Ureter (tissue), 1 donor: Measurements from ENCODE around the gene NPTX2. TPM values are rescaled to one million over a fixed set of nuclear protein-coding genes. Genes with fewer than 3 reads are reported as not detected.

Experiments used
- DNase-seq: peaks from one replicate; pipeline ENCODE4 v3.0.0-alpha.2; 2020; ENCODE audit warnings: low spot score
- total RNA-seq: library from RNA; stranded (reverse); gene quantifications from one replicate; pipeline ENCODE4 v1.2.4, GENCODE V29; 2023
- donor health status: DM: yes; HTN: yes; CAD: no.

The NPTX2 gene
- total RNA-seq, 1 donor from 2014 or later: 12.5 TPM

DNA sequence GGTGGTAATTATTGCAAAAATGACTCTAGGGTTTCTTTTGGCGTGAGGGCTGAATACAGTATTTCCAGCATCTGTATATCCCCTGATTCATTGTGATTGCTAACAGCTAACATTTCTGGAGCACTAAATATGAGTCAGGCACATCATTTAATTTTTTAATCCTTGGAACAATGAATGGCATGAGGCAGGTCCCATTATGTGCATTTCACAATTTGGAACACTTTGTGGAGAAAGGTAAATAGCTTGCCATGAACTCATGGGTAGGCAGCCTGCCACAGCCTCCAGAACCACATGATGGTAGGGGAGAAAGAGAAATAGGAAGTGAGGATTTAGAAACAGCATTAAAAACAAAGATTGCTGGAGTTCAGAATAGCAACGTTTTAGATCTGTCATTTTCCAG, 1.7 kb downstream of the NPTX2 start:
- DNase-seq: no peak

DNA sequence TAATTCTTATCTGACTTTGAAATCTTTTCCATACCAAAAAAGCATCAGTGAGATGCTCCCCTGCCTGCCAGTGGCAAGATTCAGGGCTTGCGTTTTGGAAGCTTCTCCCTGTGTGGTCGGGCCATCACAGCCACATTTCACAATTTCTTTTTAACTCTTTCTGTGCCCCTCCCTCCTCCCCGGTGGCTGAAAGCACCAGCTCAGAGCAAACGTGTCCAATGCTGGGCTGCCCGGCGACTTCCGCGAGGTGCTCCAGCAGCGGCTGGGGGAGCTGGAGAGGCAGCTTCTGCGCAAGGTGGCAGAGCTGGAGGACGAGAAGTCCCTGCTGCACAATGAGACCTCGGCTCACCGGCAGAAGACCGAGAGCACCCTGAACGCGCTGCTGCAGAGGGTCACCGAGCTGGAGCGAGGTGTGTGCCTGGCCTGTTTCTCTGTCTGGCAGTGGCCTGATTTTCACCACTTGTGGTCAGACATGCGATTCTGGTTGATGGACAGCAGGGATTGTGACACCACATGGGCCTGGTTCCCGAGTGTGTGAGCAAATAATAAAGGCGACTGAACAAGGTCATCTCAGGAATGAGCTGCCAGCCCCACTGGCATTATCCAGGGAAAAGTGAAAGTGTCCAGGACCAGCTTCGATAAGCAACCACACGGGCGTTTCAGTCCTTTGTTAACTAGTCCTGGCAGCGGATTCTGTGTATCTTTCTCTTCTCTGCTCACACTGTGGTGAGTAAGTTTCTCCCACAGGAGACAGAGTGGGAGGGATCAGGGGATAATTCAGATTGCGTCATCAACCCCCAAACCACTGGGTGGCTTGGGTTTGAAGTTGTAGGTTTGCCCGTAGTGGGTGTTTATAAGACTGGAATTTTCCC, 2.6 kb downstream of the NPTX2 start:
- no peak for DNase-seq

DNA sequence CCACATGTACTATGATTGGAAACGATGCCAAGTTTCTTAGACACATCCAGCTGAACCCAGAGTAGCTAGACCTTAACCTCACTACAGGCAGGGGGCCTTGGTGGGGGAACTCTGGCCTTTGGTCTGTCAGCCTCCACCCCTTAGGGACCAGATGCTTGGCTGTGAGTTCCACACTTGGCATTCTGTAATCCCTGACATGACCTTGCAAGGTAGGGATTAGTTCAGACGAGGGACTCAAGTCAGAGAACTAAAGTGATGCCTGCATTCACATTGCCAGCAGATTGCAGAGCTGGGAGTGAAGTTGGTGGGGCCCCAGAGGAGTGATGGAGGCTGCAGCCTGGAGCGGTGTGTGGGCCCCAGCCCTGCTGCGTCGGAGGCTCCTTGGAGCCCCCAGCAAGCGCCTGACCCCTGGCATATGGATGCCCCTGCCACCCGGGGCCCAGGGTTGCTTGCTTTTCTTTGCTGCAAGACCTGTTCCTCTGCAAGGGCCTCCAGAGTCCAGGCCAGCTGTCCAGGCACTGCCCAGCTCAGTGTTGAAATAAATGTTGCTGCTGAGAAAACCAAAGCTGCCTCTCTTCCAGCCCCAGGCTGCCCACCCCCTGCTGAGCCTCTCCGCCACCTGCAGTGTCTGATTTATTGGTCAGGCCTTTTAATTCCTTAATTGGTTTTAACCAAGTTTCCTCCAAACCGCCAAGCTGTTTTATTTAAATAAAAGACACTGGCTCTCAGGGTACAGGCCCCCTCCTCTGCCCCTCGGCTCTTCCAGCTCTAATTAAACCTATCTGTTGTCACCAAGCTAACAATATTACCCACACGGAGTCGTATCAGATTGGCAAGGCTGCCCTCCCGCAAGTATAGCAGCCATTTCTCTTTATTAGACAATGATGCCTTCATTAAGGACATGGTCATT, 4.7 kb downstream of the NPTX2 start:
- DNase-seq: no peak

DNA sequence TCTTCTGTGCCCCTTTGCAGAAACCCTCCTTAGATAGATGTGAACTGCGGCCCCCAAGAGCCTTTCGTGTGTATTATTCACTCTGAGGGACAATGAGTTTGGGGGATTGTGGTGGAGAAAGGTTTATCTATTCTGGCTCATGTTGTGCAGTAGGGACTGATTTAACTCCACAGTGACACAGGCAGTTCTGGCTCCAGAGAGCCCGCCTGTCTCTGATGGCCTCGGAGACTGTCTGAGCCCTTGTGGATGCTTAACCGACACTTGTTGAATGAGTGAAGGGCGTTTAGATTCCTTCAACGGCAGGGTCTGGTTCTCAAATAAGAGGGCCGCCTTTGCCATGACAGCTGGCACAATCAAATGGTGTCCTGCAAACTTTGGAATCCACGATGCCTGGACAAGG, 5.8 kb downstream of the NPTX2 start:
- DNase-seq: no peak

DNA sequence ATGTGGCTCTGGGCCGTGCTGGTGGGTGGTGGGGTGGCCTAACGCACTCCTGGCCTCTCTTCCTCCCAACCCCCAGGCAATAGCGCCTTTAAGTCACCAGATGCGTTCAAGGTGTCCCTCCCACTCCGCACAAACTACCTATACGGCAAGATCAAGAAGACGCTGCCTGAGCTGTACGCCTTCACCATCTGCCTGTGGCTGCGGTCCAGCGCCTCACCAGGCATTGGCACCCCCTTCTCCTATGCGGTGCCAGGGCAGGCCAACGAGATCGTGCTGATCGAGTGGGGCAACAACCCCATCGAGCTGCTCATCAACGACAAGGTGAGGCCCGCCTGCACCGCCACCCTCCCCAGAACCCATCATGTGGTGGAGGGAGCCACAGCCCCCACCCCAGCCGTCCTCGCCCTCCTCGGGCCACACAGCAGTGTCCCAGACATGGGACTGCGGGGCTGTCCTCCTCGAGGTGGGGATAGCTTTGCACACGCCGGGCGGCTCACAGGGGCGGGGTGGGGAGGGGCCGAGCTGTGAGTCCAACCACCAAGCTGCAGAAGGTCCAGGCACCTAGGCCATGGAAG, 7.8 kb downstream of the NPTX2 start:
- DNase-seq: no peak

DNA sequence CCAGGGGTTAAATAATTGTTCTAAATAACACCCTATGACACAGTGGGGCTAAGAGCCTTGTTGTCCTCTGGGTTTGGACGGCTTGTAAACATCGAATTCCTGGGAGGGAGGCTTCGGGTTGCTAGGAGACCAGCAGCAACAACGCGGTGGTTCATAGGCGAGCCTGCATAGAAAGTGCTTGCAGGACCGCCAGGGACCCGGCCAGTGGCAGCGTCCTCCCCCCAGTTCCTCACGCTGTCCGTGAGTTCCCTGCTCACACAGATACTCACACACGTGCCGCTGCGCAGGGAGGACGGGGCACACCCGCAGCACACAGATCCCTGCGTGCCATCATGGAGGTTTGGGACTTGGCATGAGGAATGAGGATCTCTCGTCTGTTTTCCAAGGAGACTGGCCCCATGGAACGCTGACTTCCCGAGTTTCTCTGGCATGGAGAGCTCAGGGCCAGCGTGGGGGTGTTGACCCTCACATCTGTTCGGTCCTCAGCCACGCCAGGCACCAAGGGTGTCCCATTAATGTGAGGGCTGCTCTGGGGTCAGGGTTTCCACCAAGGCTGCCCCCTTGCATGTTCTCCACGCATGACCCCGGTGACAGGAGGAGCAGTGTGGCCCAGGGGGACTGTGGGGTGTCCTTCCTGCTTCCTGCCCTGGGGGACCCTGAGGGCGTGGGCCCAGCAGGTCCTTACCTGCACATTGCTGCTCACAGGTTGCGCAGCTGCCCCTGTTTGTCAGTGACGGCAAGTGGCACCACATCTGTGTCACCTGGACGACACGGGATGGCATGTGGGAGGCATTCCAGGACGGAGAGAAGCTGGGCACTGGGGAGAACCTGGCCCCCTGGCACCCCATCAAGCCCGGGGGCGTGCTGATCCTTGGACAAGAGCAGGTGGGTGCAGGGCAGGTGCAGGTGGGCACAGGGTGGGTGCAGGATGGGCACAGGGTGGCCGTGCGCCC, 9.7 kb downstream of the NPTX2 start:
- DNase-seq: no peak

DNA sequence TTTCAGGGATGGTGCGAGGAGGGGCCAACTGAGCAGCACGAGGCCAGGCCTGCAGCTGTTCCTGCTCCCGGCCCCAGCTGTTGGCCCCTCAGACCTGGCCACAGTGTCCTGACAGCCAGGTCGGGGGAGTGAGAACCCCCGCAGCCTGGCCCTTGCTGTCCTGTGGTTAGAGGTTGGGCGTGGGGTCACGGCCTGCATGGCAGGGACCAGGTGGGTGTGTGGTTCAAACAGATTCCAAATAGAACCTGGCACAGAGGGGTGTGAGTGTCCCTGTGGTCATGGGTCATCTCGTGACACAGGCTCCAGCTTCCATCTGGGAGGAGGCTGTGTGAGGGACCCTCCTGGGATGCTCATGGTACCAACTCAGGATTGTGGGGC, 10.3 kb downstream of the NPTX2 start:
- no peak for DNase-seq

DNA sequence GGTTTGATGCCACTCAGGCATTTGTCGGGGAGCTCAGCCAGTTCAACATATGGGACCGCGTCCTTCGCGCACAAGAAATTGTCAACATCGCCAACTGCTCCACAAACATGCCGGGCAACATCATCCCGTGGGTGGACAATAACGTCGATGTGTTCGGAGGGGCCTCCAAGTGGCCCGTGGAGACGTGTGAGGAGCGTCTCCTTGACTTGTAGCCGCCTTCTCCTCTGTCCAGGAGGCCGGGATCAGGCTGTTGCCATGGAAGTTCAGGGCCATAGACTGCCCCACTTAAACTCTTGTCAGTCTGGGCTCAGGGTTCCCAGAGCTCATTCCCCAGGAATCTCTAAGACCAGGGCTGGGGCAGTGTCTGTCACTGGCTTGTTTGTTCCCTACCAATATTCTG, 11.3 kb downstream of the NPTX2 start:
- no peak for DNase-seq

DNA sequence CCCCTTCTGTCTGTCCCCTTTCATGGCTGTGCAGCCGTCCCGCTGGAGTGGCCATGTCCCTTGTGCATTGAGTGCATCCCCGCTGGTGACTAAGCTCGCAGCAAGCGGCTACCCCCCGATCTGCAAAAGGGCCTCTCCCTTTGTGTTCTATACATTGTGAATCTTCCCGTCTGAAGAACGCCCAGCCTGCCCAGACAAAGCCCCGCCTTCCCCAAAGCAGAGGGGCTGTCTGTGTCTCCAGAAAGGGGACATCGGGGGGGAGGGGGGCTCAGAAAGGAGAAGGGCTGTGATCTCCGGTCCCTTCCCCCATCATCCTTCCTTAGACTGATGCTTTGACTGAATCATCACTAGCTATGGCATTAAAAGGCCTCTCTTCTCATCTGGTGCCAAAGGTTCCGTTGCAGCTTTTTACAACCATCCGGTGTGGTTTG, 11.9 kb downstream of the NPTX2 start:
- DNase-seq: no peak

DNA sequence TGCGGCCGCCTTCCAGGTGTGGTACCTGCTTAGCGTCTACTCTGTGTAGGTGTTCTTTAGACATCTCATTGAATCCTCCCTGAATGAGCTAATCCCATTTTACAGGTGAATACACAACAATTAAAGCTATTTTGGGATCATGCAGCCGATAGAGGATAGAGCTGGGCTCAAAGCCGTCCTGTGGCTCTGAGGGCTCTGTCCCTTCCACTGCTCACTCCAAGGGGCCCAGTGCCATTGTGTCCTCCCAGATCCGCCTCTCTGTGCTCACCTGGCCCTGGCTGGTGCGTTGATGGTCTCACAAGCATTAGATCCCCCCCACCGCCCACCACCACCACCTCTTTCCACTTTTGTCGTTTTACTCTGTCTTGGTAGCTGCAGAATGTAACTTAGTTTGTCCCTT, 13.1 kb downstream of the NPTX2 start:
- DNase-seq: no peak

DNA sequence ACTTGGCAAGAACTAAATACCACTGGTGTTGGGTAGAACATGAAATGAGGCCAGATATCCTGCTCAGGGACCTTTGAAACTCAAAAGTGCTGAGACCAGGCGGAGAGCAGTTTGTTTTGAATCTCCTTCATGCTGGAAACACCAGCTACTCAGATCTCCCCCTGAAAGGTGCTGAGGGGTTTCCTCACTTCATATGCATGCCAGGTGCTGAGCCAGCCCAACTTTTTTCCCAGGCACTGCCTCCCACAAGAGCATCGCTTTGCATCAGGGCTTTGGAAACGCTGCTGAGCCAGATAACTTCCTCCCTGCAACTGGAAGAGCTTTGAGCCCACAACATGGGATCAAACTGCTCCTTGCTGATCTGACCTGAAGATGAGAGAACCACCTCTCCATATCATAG, 13.7 kb downstream of the NPTX2 start:
- no peak for DNase-seq

DNA sequence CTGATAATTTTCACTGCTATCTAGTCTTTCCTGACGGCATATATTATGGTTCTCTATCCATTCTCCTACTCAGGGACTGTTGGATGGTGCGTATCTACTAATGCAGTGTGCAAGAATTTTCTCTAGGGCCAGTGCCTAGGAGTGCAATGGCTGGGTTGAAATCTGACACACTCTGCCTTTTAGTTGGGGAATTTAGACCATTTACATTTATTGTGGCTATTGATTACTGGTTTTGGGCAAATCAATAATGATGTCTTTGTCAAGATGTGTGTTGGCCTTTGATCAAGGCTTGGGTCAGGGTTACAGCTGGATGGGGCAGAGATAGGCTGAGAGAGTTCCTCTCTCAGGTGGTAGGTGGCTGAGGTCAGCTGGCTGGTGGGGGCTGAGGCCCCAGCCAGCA, 21.8 kb downstream of the NPTX2 start:
- DNase-seq: no peak

DNA sequence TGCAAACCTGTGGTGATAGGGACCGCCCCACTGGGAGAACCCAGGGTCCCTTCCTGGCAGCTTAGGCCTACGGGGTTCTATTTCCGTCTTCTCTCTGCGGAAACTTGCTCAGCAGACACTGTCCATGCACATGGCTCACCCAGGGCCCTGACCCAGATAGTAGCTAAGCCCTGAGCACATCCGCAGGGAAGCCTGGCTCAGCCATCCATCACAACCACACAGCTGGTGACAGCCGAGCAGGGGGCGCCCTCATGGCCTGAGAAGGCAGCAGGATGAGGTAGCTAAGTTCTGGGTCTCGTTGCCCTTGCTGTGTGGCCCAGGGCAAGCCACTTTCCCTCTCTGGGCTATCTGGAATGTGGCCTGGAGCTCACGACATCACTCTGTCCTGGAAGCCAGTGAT, 23.3 kb downstream of the NPTX2 start:
- DNase-seq: no peak

DNA sequence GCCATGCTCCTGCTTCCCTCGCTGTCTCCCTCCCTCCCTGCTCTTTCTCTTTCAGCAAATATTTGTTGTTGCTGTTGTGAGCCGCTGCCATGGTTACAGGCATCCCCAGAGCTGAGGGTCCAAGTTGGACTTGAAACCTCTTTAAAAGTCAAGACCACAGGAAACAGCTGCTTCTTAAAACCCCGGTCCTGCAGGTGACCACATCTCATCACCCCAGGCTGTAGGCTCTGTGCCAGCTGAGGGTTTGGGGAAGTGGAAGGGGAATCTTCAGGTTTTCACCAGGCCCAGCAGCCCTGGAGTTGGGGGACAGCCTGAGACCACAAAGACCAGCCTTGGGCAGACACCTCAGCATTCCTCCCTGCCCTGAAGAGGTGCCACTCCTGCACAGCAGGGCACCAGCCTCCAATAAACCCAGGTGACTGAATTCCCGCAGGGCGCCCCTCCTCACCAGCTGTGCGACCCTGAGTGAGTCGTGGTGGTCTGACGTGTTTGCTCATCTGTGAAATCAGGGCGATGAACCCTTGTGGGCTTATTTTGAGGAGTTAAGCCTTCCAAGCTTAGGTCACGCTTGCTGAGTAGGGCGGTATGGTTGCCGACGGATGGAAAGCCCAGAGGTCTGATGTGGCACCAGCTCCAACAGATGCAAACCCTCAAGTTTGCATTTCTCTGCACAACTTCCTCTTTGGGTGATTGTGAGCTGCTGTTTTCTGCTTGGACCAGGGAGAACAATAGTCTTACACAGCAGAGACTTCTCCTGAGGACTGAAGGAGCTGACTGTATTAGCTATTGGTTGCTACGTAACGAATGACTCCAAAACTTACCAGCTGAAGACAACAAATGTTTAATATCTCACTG, 24.8 kb downstream of the NPTX2 start:
- no peak for DNase-seq

DNA sequence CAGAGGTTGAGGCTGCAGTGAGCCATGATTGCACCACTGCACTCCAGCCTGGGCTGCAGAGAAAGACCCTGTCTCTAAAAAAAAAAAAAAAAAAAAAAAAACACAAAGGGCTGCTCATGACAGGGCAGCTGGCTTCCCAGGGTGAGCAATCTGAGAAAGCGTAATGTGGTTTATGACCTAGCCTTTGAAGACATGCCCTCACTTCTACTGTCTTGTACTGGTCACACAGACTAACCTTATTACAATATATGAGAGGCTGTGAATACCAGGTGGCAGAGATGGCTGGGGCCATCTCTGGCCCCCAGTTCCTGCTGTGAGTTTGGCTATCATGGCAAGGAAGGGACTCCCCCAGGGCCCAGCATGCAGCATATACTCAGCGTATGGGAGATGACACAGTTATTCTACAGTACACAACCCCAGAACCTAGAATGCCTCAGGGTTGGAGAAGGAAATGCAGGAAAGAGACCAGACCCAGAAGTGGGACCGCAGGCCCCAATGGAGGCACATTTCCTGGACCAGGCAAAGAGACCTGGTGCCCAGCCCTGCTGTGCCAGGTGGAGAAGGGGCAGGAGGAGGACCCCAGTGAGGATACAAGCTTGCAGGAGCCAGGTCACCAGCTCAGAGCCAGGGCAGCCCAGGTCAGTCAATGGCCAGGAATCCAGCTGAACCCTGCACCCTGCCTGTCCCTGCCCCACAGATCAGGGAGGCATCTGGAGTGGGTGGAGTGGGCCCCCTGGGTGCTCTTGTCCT, 26.3 kb downstream of the NPTX2 start:
- no peak for DNase-seq

DNA sequence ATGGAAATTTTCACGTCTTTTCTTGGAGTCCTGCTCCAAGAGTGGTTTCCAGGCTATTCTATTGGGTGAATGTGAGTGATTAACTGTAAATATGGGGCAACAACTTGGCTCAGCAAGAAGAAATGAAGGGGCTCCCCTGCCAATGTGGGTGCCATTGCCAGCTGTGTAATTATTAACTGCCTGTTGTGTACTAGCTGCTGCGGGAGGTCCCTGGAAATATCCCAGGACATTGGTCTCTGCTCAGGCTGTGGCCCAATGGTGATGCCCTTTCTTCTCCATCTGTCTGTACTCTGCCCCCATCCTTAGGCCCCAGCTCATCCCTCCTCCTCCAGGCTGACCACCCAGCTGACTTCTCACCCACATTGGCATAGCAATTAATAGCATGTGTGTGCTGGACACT, 29.4 kb downstream of the NPTX2 start:
- DNase-seq: no peak

DNA sequence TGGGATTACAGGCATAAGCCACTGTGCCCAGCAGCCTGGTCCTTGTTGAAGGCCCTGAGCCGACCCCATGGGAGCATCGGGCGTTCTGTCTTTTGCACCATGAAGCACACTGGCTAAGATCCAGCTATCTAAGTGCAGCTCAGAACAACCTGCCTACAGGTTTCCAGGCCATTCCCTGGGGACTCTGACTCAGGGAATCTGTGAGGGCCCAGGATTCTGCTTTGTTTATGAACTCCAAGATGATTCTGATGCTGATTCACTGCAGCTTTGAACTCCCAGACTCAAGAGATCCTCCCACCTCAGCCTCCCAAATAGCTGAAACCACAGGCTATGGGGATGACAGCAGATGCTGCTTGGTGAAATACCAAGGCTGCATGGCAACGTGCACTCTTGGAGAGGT, 30.2 kb downstream of the NPTX2 start:
- DNase-seq: no peak

DNA sequence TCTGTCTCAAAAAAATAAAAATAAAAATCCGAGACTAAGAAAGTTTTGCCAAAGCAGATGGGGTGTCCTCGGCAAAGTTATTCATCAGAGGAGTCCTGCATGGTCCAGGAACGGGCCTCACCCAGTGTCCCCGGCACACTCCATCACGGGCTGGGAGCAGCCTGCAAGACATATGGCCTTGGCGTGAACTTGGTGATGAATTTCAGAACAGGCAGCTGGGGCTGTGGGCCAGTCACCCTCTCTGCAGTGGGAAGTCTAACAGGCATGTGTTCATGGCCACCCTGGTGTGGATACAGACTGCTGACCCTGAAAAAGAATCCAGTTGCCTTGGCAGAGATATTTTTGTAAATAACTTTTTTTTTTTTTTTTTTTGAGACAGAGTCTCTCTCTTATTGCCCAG, 34.7 kb downstream of the NPTX2 start:
- DNase-seq: no peak

DNA sequence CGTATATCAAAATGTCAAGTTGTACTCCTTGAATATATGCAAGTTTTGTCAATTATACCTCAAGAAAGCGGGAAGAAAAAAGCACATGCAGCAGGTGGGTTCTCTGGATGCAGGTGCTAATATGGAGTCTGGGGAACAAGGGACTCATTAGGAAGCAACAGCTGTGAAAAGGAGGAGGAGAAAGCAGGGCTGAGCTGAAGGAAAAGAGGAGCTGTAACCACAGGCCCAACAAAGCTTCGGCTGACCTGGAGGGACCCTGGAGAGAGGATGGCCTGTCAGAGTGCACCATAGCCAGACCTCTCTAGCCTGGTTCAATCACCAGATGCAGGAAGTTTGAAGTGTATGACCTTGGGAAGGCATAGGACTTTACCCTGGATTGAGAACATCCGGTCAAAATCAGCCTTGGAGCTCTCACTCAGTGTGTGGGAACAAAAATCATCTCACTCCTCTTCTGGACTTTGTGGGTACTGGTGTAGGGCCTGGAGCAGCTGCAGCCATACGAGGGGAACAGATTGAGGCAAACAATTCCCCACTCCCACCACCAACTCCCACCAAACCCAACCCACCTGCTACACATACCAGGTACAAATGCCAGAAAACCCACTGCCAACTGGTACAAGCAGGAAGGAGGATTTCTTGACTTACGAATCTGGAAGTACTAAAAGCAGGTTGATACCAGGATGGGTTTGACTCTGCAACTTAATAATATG, 36.7 kb downstream of the NPTX2 start:
- DNase-seq: no peak
